K562 (cell line): ENCODE results near the gene KCTD13. TPM values are rescaled to one million over a fixed set of nuclear protein-coding genes. Genes with fewer than 3 reads are reported as not detected.
A peak's percentile ranks its signal among the peaks of the same experiment; 100 is the strongest.

Experiments used
- BRF1 ChIP-seq: IDR thresholded peaks from 3 replicates; pipeline ENCODE4 v1.6.1; 2011; ENCODE audit warnings: borderline replicate concordance, mild to moderate bottlenecking; ENCODE audit not compliant: insufficient read length; ENCODE audit errors: extremely low read depth
- CBFA2T2 ChIP-seq: fragments of 450-650 bp; conservative IDR thresholded peaks from 2 replicates; pipeline ENCODE4 v1.6.1; 2017; ENCODE audit warnings: mild to moderate bottlenecking
- CEBPB ChIP-seq: fragments of 450-650 bp; IDR thresholded peaks from 2 replicates; pipeline ENCODE4 v1.6.1; 2016; ENCODE audit warnings: missing genetic modification characterization, missing compliant biosample characterization
- CSDE1 ChIP-seq, 2 experiments: fragments of 450-650 bp; IDR thresholded peaks; 2 replicates each; pipeline ENCODE4 v1.6.1; 2016; ENCODE audit warnings: mild to moderate bottlenecking in 1 of 2
- ESRRB ChIP-seq: fragments of 250-450 bp; sonication (Bioruptor Pico); IDR thresholded peaks from 2 replicates; pipeline ENCODE4 v1.5.0; 2020; ENCODE audit warnings: mild to moderate bottlenecking, moderate library complexity, borderline replicate concordance
- ETS2 ChIP-seq: IDR thresholded peaks from 2 replicates; pipeline ENCODE4 v1.6.1; 2016; ENCODE audit warnings: borderline replicate concordance, missing genetic modification characterization, mild to moderate bottlenecking, moderate library complexity, missing compliant biosample characterization; ENCODE audit not compliant: poor library complexity, severe bottlenecking
- FIP1L1 ChIP-seq: fragments of 200-400 bp; formaldehyde crosslinking; IDR thresholded peaks from 2 replicates; pipeline ENCODE4 v1.6.1; 2018; ENCODE audit warnings: mild to moderate bottlenecking, low read depth, low read length; ENCODE audit not compliant: poor library complexity, severe bottlenecking
- FOS ChIP-seq: IDR thresholded peaks from 3 replicates; pipeline ENCODE4 v1.6.1; 2011; ENCODE audit not compliant: insufficient read length; ENCODE audit errors: extremely low read depth
- FOXA1 ChIP-seq: fragments of 450-650 bp; IDR thresholded peaks from 2 replicates; pipeline ENCODE4 v1.6.1; 2016; ENCODE audit warnings: mild to moderate bottlenecking, borderline replicate concordance
- HSF4 ChIP-seq: fragments of 250-450 bp; sonication (Bioruptor Pico); IDR thresholded peaks from 2 replicates; pipeline ENCODE4 v2.1.2; 2022; ENCODE audit warnings: mild to moderate bottlenecking, moderate library complexity, borderline replicate concordance
- KHSRP ChIP-seq: fragments of 450-650 bp; IDR thresholded peaks from 2 replicates; pipeline ENCODE4 v1.6.1; 2017
- MTF1 ChIP-seq: fragments of 250-450 bp; sonication (Bioruptor Pico); IDR thresholded peaks from 2 replicates; pipeline ENCODE4 v1.9.0; 2021; ENCODE audit warnings: moderate library complexity, mild to moderate bottlenecking, inconsistent platforms, borderline replicate concordance
- NFE2 ChIP-seq: IDR thresholded peaks from 2 replicates; pipeline ENCODE4 v1.6.1; 2014; ENCODE audit warnings: antibody characterized with exemption, low read depth
- POU5F1 ChIP-seq: fragments of 150-350 bp; IDR thresholded peaks from 2 replicates; pipeline ENCODE4 v1.6.1; 2014; ENCODE audit warnings: borderline replicate concordance, low read length, low read depth, mild to moderate bottlenecking; ENCODE audit not compliant: partially characterized antibody
- PYGO2 ChIP-seq: fragments of 450-650 bp; IDR thresholded peaks from 2 replicates; pipeline ENCODE4 v1.6.1; 2016; ENCODE audit warnings: mild to moderate bottlenecking, missing genetic modification characterization, moderate library complexity, missing compliant biosample characterization
- RBM25 ChIP-seq: fragments of 200-400 bp; formaldehyde crosslinking; IDR thresholded peaks from 2 replicates; pipeline ENCODE4 v1.6.1; 2018; ENCODE audit warnings: low read length, low read depth, moderate library complexity; ENCODE audit not compliant: severe bottlenecking
- RHOXF2B ChIP-seq: fragments of 250-450 bp; sonication (Bioruptor Pico); conservative IDR thresholded peaks from 2 replicates; pipeline ENCODE4 v1.5.1; 2021
- SAFB2 ChIP-seq: fragments of 200-400 bp; formaldehyde crosslinking; IDR thresholded peaks from 2 replicates; pipeline ENCODE4 v1.6.1; 2018; ENCODE audit warnings: borderline replicate concordance, low read length, low read depth, moderate library complexity; ENCODE audit not compliant: severe bottlenecking
- SMAD3 ChIP-seq: fragments of 450-650 bp; formaldehyde crosslinking; conservative IDR thresholded peaks from 2 replicates; pipeline ENCODE4 v1.4.0; 2020; ENCODE audit warnings: mild to moderate bottlenecking
- STAT5A ChIP-seq: IDR thresholded peaks from 2 replicates; pipeline ENCODE4 v1.6.1; 2012; ENCODE audit warnings: low read length, inconsistent platforms, borderline replicate concordance
- THAP12 ChIP-seq: fragments of 250-450 bp; sonication (Bioruptor Pico); IDR thresholded peaks from 2 replicates; pipeline ENCODE4 v1.9.0; 2021; ENCODE audit warnings: mild to moderate bottlenecking, inconsistent platforms
- YY1 ChIP-seq, 3 experiments: IDR thresholded peaks; 2 replicates each; pipeline ENCODE4 v1.6.1; 2011; ENCODE audit warnings: low read length in 2 of 3, mild to moderate bottlenecking in 2 of 3, moderate library complexity in 2 of 3, borderline replicate concordance in 1 of 3, control low read depth in 1 of 3, low read depth in 1 of 3; ENCODE audit not compliant: insufficient read depth in 3 of 3, insufficient replicate concordance in 2 of 3, control insufficient read depth in 1 of 3, insufficient read length in 1 of 3; ENCODE audit errors: extremely low read depth in 1 of 3
- ZNF57 ChIP-seq: fragments of 450-650 bp; formaldehyde crosslinking; IDR thresholded peaks from 2 replicates; pipeline ENCODE4 v1.4.0; 2020; ENCODE audit warnings: mild to moderate bottlenecking, moderate library complexity
- ZNF740 ChIP-seq, 3 experiments: fragments of 200-800 bp in 1 of 3; sonication (Bioruptor generic) in 1 of 3; sonication (generic) in 1 of 3; formaldehyde crosslinking in 1 of 3; IDR thresholded peaks; 2 replicates each; pipeline versions ENCODE4 v1.6.1 to v1.8.0; 2016 to 2022; ENCODE audit warnings: mild to moderate bottlenecking in 2 of 3, missing compliant biosample characterization in 2 of 3, missing genetic modification characterization in 2 of 3, missing genetic modification reagents in 1 of 3
- polyA plus RNA-seq, 8 experiments: library from polyadenylated mRNA; depleted of rRNA in 4 of 8; stranded (reverse) in 5 of 8; unstranded in 3 of 8; fragments of >200 nt; fragmentation: Nextera tagmentation in 2 of 8; fragmentation: Illumina TruSeq in 1 of 8; extraction: Ambion mirVana in 2 of 8; extraction: Trizol in 1 of 8; gene quantifications; 2 replicates each; pipeline versions ENCODE4 v1.2.1 to v1.2.3, GENCODE V29; 2011 to 2014; ENCODE audit warnings: inconsistent platforms in 1 of 8, missing spikeins in 1 of 8
- total RNA-seq, 7 experiments: library from RNA; depleted of rRNA in 6 of 7; stranded (reverse); fragments of >200 nt in 6 of 7; fragmentation: Illumina TruSeq in 2 of 7; extraction: Trizol in 2 of 7; gene quantifications; 2 replicates each; pipeline versions ENCODE4 v1.2.1 to v1.2.3, GENCODE V29; 2011 to 2021; ENCODE audit warnings: low replicate concordance in 1 of 7

Gene KCTD13
- total and polyA plus RNA-seq, 9 of the 15 experiments (the other 6 are each of a cell fraction or from before 2014, with no cell fraction given), result 1.0 to 20.6 (median 9.8) TPM

GRCh38 chr16:29925781-29926710 lies at the start of gene KCTD13 (continued):
- peak; percentile 23; the same call in 1 of the 2 replicates for TF ChIP-seq THAP12 (CRISPR knock-in tag)
- TF ChIP-seq RHOXF2B (CRISPR knock-in tag), result no peak
- TF ChIP-seq FIP1L1, result peak; percentile 49
- TF ChIP-seq MTF1 (CRISPR knock-in tag), result no peak
- no peak for TF ChIP-seq FOXA1
- no peak for TF ChIP-seq CEBPB (tag)
- no peak; the same call in 1 of the 2 replicates for TF ChIP-seq NFE2
- TF ChIP-seq ZNF740 (CRISPR knock-in tag; IDR thresholded peaks at IDR 0.05), result no peak
- no peak for TF ChIP-seq ZNF740 (tag; IDR thresholded peaks at IDR 0.05)
- peak in 1 of 3 experiments; percentile 46 for TF ChIP-seq YY1 (IDR thresholded peaks at IDR 0.05; ENCODE audit: borderline replicate concordance in 1 of 3, control insufficient read depth in 1 of 3, extremely low read depth in 1 of 3, insufficient read depth in 3 of 3, insufficient read length in 1 of 3, insufficient replicate concordance in 2 of 3, low read depth in 1 of 3, low read length in 2 of 3)
- TF ChIP-seq HSF4 (CRISPR knock-in tag), result no peak
- no peak for TF ChIP-seq FOS
- no peak for TF ChIP-seq CSDE1 (IDR thresholded peaks at IDR 0.05)
- TF ChIP-seq KHSRP, result no peak
- TF ChIP-seq PYGO2 (tag), result no peak
- peak; percentile 63 for TF ChIP-seq POU5F1
- no peak for TF ChIP-seq CBFA2T2
- no peak for TF ChIP-seq BRF1
- no peak for TF ChIP-seq ETS2 (tag)
- no peak for TF ChIP-seq SAFB2
- TF ChIP-seq ESRRB (CRISPR knock-in tag), result no peak
- TF ChIP-seq ZNF57 (CRISPR knock-in tag), result no peak
- no peak for TF ChIP-seq STAT5A
- no peak for TF ChIP-seq RBM25
- TF ChIP-seq SMAD3 (CRISPR knock-in tag), result no peak
